Upper lobe of right lung (tissue), 1 donor: Measurements from ENCODE around the gene MRPS14. TPM values are rescaled to one million over a fixed set of nuclear protein-coding genes. Genes with fewer than 3 reads are reported as not detected.

ENCODE experiments used
- ATAC-seq: fragments of 200-7000 bp; cut with Tn5 transposase; one replicate; pipeline ENCODE4 v1.9.1; 2020; ENCODE audit warnings: mild to moderate bottlenecking, moderate library complexity
- DNase-seq: peaks from one replicate; pipeline ENCODE4 v3.0.0-alpha.2; 2020
- H3K27ac ChIP-seq: fragments of 200-600 bp; one replicate; pipeline ENCODE4 v1.8.0; 2022
- H3K27me3 ChIP-seq: fragments of 200-600 bp; one replicate; pipeline ENCODE4 v1.8.0; 2022; ENCODE audit warnings: mild to moderate bottlenecking
- H3K36me3 ChIP-seq: fragments of 200-600 bp; one replicate; pipeline ENCODE4 v1.8.0; 2022
- H3K4me1 ChIP-seq: fragments of 200-600 bp; one replicate; pipeline ENCODE4 v1.8.0; 2022
- H3K4me3 ChIP-seq: fragments of 200-600 bp; one replicate; pipeline ENCODE4 v1.8.0; 2022; ENCODE audit warnings: mild to moderate bottlenecking
- H3K9me3 ChIP-seq: fragments of 200-600 bp; one replicate; pipeline ENCODE4 v1.8.0; 2022
- CTCF ChIP-seq: fragments of 200-600 bp; IDR thresholded peaks from one replicate; pipeline ENCODE4 v1.8.0; 2022; ENCODE audit warnings: antibody characterized with exemption
- intact Hi-C: fragments of 100-400 bp; cut with DNase I; formaldehyde crosslinking; loops from one replicate; pipeline ENCODE4 v1.11.0; 2022
- total RNA-seq: library from RNA; stranded (reverse); fragmentation: NEBNext Ultra II Directional; extraction: Animal tissue kit (Norgen Biotek cat#: 25700); gene quantifications from one replicate; pipeline ENCODE4 v1.2.1, GENCODE V29; 2021
- donor health status: DM: no; HTN: yes; CAD: no; lungs with severe emphysema.

The MRPS14 gene
- total RNA-seq, 1 donor from 2014 or later: 28.1 TPM

- ATAC-seq (no peak), DNase-seq (no peak)
- intact Hi-C loops: no loop called here
- H3K4me1 ChIP-seq: peaks cover 15% of the 10 kb centered on the region
- H3K27me3 ChIP-seq: no peaks in the 10 kb centered on the region
- peaks cover 7% of the 10 kb centered on the region for H3K36me3 ChIP-seq
- TF ChIP-seq CTCF: no peak
- no peaks in the 10 kb centered on the region for H3K9me3 ChIP-seq
- peak overlapping the region; percentile 98 for H3K27ac ChIP-seq
- H3K4me3 ChIP-seq: peak overlapping the region; percentile 88
Observed at GRCh38 chr1:175000697-175001187, 22.5 kb downstream of the MRPS14 start.

- intact Hi-C loops: no loop called here
- no peaks in the 10 kb centered on the region for H3K27me3 ChIP-seq
- H3K4me3 ChIP-seq: peak within 1 kb of the TSS; percentile 88
- DNase-seq (no peak), ATAC-seq (peak; percentile 1)
- H3K9me3 ChIP-seq: no peaks in the 10 kb centered on the region
- H3K36me3 ChIP-seq: peaks cover under 1% of the 10 kb centered on the region
- peak within 1 kb of the TSS; percentile 98 for H3K27ac ChIP-seq
- peaks cover 15% of the 10 kb centered on the region for H3K4me1 ChIP-seq
- TF ChIP-seq CTCF: no peak
Observed at GRCh38 chr1:174999936-175000696, 23.1 kb downstream of the MRPS14 start, which contains the start of gene CACYBP. TSS of gene CACYBP (plus strand) at chr1:174999947. CDS start at chr1:175000181, 234 bp downstream.

GRCh38 chr1:174999216-174999935 lies 23.8 kb downstream of the MRPS14 start:
- Histone ChIP-seq H3K27me3 (no peaks in the 10 kb centered on the region), H3K27ac (peak overlapping the region; percentile 98), H3K36me3 (no peaks in the 10 kb centered on the region), H3K4me1 (peaks cover 15% of the 10 kb centered on the region), H3K4me3 (peak overlapping the region; percentile 88), H3K9me3 (no peaks in the 10 kb centered on the region)
- ATAC-seq (peak; percentile 93), DNase-seq (peak; percentile 98)
- no peak for TF ChIP-seq CTCF
- intact Hi-C loops: no loop called here

- intact Hi-C loops: no loop called here
- ATAC-seq (peak; percentile 31), DNase-seq (no peak)
Observed at GRCh38 chr1:174998569-174999215, 24.5 kb downstream of the MRPS14 start.

More at GRCh38 chr1:174998569-174999215, 24.5 kb downstream of the MRPS14 start:
- peaks cover 3% of the 10 kb centered on the region for H3K36me3 ChIP-seq
- H3K4me1 ChIP-seq: peaks cover 14% of the 10 kb centered on the region
- no peaks in the 10 kb centered on the region for H3K27me3 ChIP-seq
- TF ChIP-seq CTCF: peak; percentile 80
- peak overlapping the region; percentile 98 for H3K27ac ChIP-seq
- no peaks in the 10 kb centered on the region for H3K9me3 ChIP-seq
- H3K4me3 ChIP-seq: peak overlapping the region; percentile 88
